IPS-15b (cell line): ENCODE measurements around the gene CYP2E1.
"Not testable (repeated sequence)": the region's sequence is repeated elsewhere in the genome, so short reads cannot be mapped to it uniquely, and the experiment has no call there.

Source experiments
- H3K27me3 ChIP-seq: one replicate; pipeline ENCODE4 v1.6.1; 2013; ENCODE audit warnings: low read length; ENCODE audit not compliant: control insufficient read depth, insufficient read depth
- H3K36me3 ChIP-seq: one replicate; pipeline ENCODE4 v1.6.1; 2013; ENCODE audit warnings: low read length; ENCODE audit not compliant: control insufficient read depth, insufficient read depth
- H3K4me1 ChIP-seq: one replicate; pipeline ENCODE4 v1.6.1; 2013; ENCODE audit warnings: mild to moderate bottlenecking, low read length; ENCODE audit not compliant: control insufficient read depth, insufficient read depth
- H3K4me3 ChIP-seq: one replicate; pipeline ENCODE4 v1.5.1; 2013; ENCODE audit warnings: low read depth, low read length
- H3K9ac ChIP-seq: one replicate; pipeline ENCODE4 v1.6.1; 2013; ENCODE audit warnings: low read depth, mild to moderate bottlenecking, low read length
- H3K9me3 ChIP-seq: one replicate; pipeline ENCODE4 v1.6.1; 2013; ENCODE audit warnings: mild to moderate bottlenecking, low read length; ENCODE audit not compliant: control insufficient read depth, insufficient read depth

CYP2E1 gene

DNA sequence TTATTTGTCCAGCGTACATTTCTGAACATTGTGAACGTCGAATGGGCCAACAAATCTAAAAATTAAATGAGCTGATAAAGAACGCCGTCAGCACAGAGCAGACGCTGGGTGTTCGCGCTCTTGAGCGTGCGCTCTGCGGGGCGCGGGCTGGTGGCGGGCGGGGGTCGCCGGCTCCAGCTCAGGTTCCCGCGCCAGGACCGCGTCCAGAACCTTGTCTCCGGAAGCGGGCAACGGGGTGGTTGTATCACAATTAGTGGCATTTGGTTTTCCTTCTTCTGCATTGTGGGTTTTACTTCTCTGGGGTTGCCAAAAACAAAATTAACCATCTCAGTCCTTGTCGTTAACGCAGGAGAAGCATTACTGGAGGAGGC is 2.4 kb downstream of the CYP2E1 start:
- no peak overlapping the region for H3K4me3 ChIP-seq
- H3K27me3 ChIP-seq, result no peaks in the 10 kb centered on the region
- no peaks in the 10 kb centered on the region for H3K36me3 ChIP-seq
- no peaks in the 10 kb centered on the region for H3K4me1 ChIP-seq
- peaks cover 20% of the 10 kb centered on the region for H3K9me3 ChIP-seq
- H3K9ac ChIP-seq, result no peak overlapping the region

DNA sequence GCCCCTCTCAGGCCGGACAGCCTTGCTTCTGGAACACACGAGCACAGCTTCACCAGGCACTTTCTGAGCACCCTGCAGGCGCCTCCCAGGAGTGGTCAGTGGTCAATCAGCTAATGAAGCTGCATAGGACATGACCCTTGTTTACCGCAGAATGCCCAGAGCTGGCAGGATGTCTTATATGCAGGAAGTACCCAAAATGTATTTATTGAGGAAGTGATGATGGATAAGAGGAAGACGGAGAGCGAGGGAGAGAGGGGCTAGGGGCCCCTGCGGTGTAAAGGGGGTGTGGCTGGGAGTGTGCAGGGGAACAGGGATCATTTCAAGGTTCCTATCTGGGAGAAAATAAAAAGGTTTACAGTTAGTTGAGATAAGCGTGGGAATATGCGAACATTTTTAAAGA is 3.3 kb downstream of the CYP2E1 start:
- no peak overlapping the region for H3K9ac ChIP-seq
- H3K4me3 ChIP-seq, result no peak overlapping the region
- no peaks in the 10 kb centered on the region for H3K36me3 ChIP-seq
- no peaks in the 10 kb centered on the region for H3K4me1 ChIP-seq
- H3K9me3 ChIP-seq, result peaks cover 19% of the 10 kb centered on the region
- no peaks in the 10 kb centered on the region for H3K27me3 ChIP-seq

DNA sequence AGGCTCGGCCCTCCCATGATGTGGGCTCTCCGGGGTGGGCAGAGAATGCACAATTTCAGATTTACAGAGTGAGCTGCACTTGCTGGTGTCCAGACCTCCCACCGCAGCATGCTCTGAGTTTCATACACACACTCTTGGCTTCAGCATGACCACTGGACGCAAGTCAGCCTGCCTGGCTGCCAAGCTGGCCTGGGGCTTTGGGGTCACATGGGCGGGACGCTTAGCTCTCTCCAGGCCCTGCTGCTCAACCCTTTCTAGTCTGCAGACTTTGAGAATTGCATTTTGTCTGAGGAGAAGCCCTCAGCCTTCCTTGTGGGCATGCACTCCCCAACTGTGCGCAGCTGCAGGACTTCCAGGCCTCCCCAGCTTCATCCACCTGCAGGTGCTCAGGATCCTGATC is 5.7 kb downstream of the CYP2E1 start:
- Histone ChIP-seq H3K9ac (no peak overlapping the region), H3K9me3 (peaks cover 22% of the 10 kb centered on the region), H3K36me3 (no peaks in the 10 kb centered on the region), H3K4me1 (no peaks in the 10 kb centered on the region), H3K4me3 (no peak overlapping the region), H3K27me3 (no peaks in the 10 kb centered on the region)

DNA sequence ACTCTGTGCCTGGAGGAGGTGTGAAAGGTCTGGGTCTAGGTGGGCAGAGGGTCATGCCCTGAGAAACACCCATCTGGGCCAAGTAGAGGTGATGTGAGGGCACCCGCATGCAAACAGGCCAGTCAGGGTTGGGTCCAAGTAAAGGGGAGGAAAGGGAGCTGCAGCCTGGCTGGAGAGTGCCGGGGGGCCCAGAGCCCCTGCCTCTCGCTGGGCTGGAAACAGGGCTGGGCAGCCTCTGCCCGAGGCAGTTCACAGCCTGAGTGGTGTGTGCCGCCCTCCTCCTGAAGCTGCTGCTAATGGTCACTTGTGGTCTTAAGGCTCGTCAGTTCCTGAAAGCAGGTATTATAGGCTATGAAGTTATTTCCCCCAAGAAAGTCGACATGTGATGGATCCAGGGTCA is 7.3 kb downstream of the CYP2E1 start:
- Histone ChIP-seq H3K36me3 (no peaks in the 10 kb centered on the region), H3K9me3 (peaks cover 25% of the 10 kb centered on the region), H3K27me3 (no peaks in the 10 kb centered on the region)

DNA sequence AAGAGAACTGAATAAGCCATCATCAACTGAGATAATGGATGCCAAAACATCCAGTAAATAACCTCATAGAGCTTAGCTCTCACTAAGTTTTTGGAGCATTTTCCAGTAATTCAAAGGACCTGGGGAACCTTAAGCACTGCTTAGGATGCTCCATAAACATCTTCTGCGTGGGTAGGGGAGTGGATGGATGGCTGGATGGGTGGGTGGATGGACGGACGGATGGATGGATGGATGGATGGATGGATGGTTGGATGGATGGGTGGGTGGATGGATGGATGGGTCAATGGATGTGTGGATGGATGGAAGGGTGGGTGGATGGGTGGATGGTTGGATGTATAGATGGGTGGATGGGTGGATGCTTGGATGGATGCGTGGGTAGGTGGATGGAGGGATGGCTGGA is 9.0 kb downstream of the CYP2E1 start:
- H3K4me3 ChIP-seq, result no peak overlapping the region
- H3K9ac ChIP-seq, result no peak overlapping the region
- H3K9me3 ChIP-seq, result peaks cover 30% of the 10 kb centered on the region
- H3K27me3 ChIP-seq, result no peaks in the 10 kb centered on the region
- H3K4me1 ChIP-seq, result no peaks in the 10 kb centered on the region
- H3K36me3 ChIP-seq, result no peaks in the 10 kb centered on the region

More for the DNA sequence above, 7.3 kb downstream of the CYP2E1 start:
- Histone ChIP-seq H3K4me3 (no peak overlapping the region), H3K4me1 (no peaks in the 10 kb centered on the region), H3K9ac (no peak overlapping the region)

DNA sequence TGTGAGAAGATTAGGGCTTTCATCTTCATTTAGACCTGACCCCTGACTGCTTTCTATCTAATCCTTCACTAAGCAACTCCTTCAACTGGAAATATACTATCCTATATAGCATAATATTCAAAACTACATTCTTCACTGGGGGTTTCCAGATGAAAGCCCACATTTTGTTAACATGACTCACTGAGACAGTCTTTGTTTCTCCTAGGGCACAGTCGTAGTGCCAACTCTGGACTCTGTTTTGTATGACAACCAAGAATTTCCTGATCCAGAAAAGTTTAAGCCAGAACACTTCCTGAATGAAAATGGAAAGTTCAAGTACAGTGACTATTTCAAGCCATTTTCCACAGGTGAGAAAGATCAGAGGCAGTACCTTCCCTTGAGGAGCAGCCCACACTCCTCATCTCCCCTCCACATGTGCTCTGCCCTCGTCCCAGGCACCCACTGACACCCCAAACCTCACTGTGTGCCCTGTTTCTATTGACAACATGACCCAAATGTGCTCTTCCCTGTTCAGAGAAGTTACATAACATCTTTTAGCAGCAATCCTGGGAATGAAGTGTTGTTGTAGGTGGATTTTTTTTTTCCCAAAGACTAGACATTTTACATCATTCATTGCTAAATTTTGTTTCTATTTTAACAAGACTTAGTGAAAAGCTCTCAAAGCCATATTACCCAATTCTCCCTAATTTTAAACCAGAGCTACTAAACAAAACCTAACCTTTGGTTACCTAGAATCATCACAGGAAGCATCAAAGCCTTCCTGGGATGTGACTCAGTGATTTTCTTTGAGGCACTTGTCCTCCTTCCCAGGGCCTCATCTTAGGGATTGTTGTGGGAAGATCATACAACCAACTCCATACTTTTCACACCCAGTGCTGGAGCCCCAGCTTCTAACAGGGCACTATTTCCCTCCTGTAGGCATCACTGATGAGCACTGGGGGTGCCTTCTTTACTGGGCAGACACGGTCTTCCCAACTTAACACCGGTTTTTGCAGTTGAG is 10.7 kb downstream of the CYP2E1 start:
- Histone ChIP-seq H3K9me3 (peaks cover 24% of the 10 kb centered on the region), H3K27me3 (no peaks in the 10 kb centered on the region), H3K4me1 (no peaks in the 10 kb centered on the region), H3K9ac (no peak overlapping the region), H3K36me3 (no peaks in the 10 kb centered on the region), H3K4me3 (no peak overlapping the region)

DNA sequence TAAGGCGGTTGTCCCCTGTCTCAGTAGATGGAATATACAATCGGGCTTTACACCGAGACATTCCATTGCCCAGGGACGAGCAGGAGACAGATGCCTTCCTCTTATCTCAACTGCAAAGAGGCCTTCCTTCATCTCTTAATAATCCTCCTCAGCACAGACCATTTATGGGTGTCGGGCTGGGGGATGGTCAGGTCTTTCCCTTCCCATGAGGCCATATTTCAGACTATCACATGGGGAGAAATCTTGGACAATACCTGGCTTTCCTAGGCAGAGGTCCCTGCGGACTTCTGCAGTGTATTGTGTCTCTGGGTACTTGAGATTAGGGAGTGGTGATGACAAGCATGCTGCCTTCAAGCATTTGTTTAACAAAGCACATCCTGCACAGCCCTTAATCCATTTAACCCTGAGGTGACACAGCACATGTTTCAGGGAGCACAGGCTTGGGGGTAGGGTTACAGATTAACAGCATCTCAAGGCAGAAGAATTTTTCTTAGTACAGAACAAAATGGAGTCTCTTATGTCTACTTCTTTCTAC is 14.3 kb downstream of the CYP2E1 start:
- H3K9ac ChIP-seq, H3K4me1 ChIP-seq, H3K27me3 ChIP-seq, H3K36me3 ChIP-seq, H3K4me3 ChIP-seq: not testable (repeated sequence)
- H3K9me3 ChIP-seq, result peaks cover 15% of the 10 kb centered on the region

DNA sequence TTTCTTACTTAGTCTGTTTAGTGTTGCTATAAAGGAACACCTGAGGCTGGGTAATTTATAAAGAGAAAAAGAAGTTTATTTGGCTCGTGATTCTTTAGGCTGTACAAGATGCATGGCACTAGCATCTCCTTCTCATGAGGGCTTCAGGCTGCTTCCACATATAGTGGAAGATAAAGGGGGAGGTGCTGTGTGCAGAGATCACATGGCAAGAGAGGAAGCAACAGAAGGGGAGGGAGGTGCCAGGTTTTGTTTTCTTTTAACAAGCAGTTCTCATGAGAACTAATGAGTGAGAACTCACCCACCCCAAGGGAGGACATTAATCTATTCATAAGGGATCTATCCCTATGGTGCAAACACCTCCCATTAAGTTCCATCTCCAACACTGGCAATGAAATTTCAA is 17.3 kb downstream of the CYP2E1 start:
- Histone ChIP-seq H3K36me3 (no peaks in the 10 kb centered on the region), H3K9me3 (peaks cover 5% of the 10 kb centered on the region), H3K4me3 (no peak overlapping the region), H3K4me1 (no peaks in the 10 kb centered on the region), H3K27me3 (no peaks in the 10 kb centered on the region), H3K9ac (no peak overlapping the region)

DNA sequence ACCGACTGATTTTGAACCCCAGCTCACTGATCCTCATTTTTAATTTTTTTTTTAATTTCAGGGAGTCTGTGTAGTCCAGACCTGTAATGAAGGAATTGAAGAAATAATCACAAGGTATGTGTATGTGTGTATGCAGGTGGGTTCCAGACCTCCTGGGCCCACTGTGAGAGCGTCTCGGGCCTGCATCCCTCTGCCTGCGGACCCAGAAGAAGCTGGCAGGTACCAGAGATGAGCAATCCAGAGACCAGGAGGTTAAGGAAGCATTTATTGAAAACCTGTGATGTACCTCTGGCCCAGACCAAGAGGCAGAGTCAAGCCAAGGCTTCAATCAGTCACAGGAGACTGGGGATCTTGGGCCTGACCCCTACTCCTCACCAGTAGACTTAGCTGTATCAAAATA is 27.4 kb downstream of the CYP2E1 start:
- H3K9ac ChIP-seq, result no peak overlapping the region
- H3K4me1 ChIP-seq, result no peaks in the 10 kb centered on the region
- peaks cover 9% of the 10 kb centered on the region for H3K9me3 ChIP-seq
- no peaks in the 10 kb centered on the region for H3K27me3 ChIP-seq
- no peaks in the 10 kb centered on the region for H3K36me3 ChIP-seq
- no peak overlapping the region for H3K4me3 ChIP-seq

DNA sequence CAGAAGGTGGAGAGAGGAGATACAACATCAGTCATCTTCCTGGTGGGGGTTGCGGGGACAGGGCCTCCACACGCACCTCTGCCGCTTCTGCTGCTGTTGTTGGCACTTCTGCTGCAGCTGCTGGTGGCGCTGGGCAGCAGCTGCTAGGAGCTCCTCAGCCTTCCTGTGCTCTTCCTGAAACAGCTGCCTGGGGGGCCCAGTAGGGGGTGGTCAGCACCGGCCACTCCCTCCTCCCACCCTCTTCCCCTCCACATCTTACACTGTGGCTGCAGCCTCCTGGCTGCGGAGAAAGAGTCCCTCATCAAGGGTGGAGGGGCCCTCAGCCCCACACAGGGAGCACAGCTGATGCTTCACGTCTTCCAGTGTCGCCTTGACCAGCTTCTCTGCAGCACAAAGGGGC is 28.4 kb downstream of the CYP2E1 start:
- Histone ChIP-seq H3K27me3 (no peaks in the 10 kb centered on the region), H3K36me3 (no peaks in the 10 kb centered on the region), H3K9ac (no peak overlapping the region), H3K4me3 (no peak overlapping the region), H3K9me3 (peaks cover 9% of the 10 kb centered on the region), H3K4me1 (no peaks in the 10 kb centered on the region)

DNA sequence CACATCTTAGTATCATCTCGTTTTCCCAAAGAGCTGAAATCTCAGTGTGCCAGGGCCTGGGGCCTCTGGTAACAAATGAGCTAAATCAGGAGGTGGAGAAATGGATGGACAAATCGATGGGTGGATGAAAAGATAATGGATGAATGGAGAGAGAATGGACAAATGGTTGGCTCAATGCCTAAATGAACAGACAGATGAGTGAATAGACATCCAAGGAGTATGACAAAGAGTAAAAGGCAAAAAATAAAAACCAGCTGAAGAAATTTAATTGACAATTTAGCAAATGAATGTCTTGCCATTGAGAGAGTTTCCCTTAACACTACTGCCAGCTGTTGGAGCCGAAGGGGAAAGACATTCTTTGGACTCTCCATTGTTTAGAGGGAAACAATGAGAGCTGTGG is 30.2 kb downstream of the CYP2E1 start:
- Histone ChIP-seq H3K27me3 (no peaks in the 10 kb centered on the region), H3K9me3 (peaks cover 9% of the 10 kb centered on the region), H3K4me1 (no peaks in the 10 kb centered on the region), H3K36me3 (no peaks in the 10 kb centered on the region), H3K4me3 (no peak overlapping the region), H3K9ac (no peak overlapping the region)

DNA sequence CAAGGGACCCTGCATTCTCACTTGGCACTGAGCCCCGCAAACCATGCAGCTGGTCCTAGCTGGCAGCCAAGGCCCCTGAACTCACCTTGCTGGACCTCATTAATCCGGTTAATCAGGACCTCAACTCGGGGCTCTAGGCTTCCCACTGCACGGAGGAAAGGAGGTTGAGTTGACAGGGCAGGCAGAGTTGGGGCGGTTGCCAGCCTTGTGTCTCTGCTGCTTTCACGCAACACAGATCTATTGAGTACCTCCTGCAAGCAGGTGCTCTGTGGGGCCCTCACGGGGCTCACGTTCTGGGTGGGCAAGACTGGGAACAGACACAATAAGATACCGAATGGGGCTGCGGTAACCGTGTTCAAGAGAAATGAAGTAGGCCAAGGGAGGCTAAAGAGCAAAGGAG is 32.1 kb downstream of the CYP2E1 start:
- peaks cover 13% of the 10 kb centered on the region for H3K9me3 ChIP-seq
- no peak overlapping the region for H3K4me3 ChIP-seq

More for the DNA sequence above, 32.1 kb downstream of the CYP2E1 start:
- no peak overlapping the region for H3K9ac ChIP-seq
- no peaks in the 10 kb centered on the region for H3K36me3 ChIP-seq
- H3K4me1 ChIP-seq, result no peaks in the 10 kb centered on the region
- no peaks in the 10 kb centered on the region for H3K27me3 ChIP-seq
